K562 (cell line): ENCODE measurements around the gene AKT2. TPM values are rescaled to one million over a fixed set of nuclear protein-coding genes. Genes with fewer than 3 reads are reported as not detected.

Experiments used
- ATAC-seq: fragments of 200-7000 bp; cut with Tn5 transposase; 3 replicates; pipeline ENCODE4 v1.9.1; 2020; ENCODE audit warnings: moderate library complexity
- BruUV-seq: library from RNA; stranded (reverse); fragments of 400-500 nt; replicated peaks from 2 replicates; lab custom pipeline; 2021; lab: Mats Ljungman, UMichigan
- CTCF ChIA-PET: fragments of 300-600 bp; formaldehyde crosslinking; extraction: SDS; loops from one replicate; lab custom pipeline; 2021; ENCODE audit warnings: low intra/inter-chr PET ratio; lab: Yijun Ruan, JAX
- POLR2A ChIA-PET: fragments of 300-600, 350-650 bp; sonication (Branson Sonifier 250); formaldehyde crosslinking; extraction: SDS; loops from one replicate; lab custom pipeline; 2021; ENCODE audit warnings: antibody characterized with exemption, inconsistent platforms; lab: Yijun Ruan, JAX
- DNase-seq, 4 experiments: peaks; one replicate each; pipeline versions ENCODE4 v3.0.0 to v3.0.0-alpha.2; 2011 to 2018; ENCODE audit warnings: low spot score in 3 of 4, mixed read lengths in 3 of 4; ENCODE audit errors: extremely low read depth in 1 of 4
- FAIRE-seq: peaks from 2 replicates; lab custom pipeline; 2011; peaks lifted over from hg19 to GRCh38; lab: Jason Lieb, UNC
- H2AFZ ChIP-seq: 2 replicates; pipeline ENCODE4 v1.6.0; 2011; ENCODE audit warnings: low read depth, low read length, control low read depth, inconsistent platforms
- H3K27ac ChIP-seq: fragments of 200-600 bp; 3 replicates; pipeline ENCODE4 v1.8.0; 2011; ENCODE audit warnings: low read depth, mild to moderate bottlenecking, control low read depth, inconsistent platforms, low read length, moderate library complexity, mixed read lengths; ENCODE audit errors: extremely low read depth
- H3K27me3 ChIP-seq, 2 experiments: fragments of 300-600 bp in 1 of 2; 2 replicates in 1 of 2; 3 replicates in 1 of 2; pipeline versions ENCODE4 v1.6.0 to v1.8.0; 2011; ENCODE audit warnings: inconsistent platforms in 2 of 2, low read length in 2 of 2, mild to moderate bottlenecking in 1 of 2, mixed read lengths in 1 of 2, moderate library complexity in 1 of 2; ENCODE audit not compliant: control insufficient read depth in 2 of 2, insufficient read depth in 2 of 2
- H3K36me3 ChIP-seq: fragments of 300-600 bp; 3 replicates; pipeline ENCODE4 v1.8.0; 2011; ENCODE audit warnings: mild to moderate bottlenecking, low read length, inconsistent platforms; ENCODE audit not compliant: control insufficient read depth, insufficient read depth
- H3K4me1 ChIP-seq, 2 experiments: fragments of 200-600 bp in 1 of 2; replicated peaks in 1 of 2; 2 replicates in 1 of 2; 3 replicates in 1 of 2; pipeline versions ENCODE4 v1.5.1 to v1.8.0; 2011; ENCODE audit warnings: inconsistent platforms in 2 of 2, low read length in 2 of 2, mild to moderate bottlenecking in 1 of 2, mixed read lengths in 1 of 2, moderate library complexity in 1 of 2; ENCODE audit not compliant: control insufficient read depth in 2 of 2, insufficient read depth in 2 of 2
- H3K4me2 ChIP-seq: 2 replicates; pipeline ENCODE4 v1.6.1; 2011; ENCODE audit warnings: low read length, control low read depth, inconsistent platforms, mixed read lengths; ENCODE audit not compliant: insufficient read depth
- H3K4me3 ChIP-seq: fragments of 200-600 bp; sonication (generic), shearing (Covaris generic); 2 replicates; pipeline ENCODE4 v1.5.1; 2016; ENCODE audit warnings: control low read depth, inconsistent platforms
- H3K79me2 ChIP-seq: fragments of 200-600 bp; 3 replicates; pipeline ENCODE4 v1.8.0; 2011; ENCODE audit warnings: low read length, inconsistent platforms; ENCODE audit not compliant: control insufficient read depth, insufficient read depth
- H3K9ac ChIP-seq, 2 experiments: 2 replicates each; pipeline versions ENCODE4 v1.6.0 to v1.6.1; 2011; ENCODE audit warnings: low read depth in 2 of 2, low read length in 2 of 2, control low read depth in 1 of 2, inconsistent platforms in 1 of 2, mild to moderate bottlenecking in 1 of 2, mixed read lengths in 1 of 2; ENCODE audit not compliant: insufficient read depth in 1 of 2
- H3K9me1 ChIP-seq: one replicate; pipeline ENCODE4 v1.6.0; 2011; ENCODE audit warnings: inconsistent platforms, mild to moderate bottlenecking, low read length, moderate library complexity; ENCODE audit not compliant: control insufficient read depth, insufficient read depth
- H3K9me3 ChIP-seq: replicated peaks from 2 replicates; pipeline ENCODE4 v1.5.1; 2011; ENCODE audit warnings: low read depth, low read length, inconsistent platforms; ENCODE audit not compliant: control insufficient read depth, insufficient read depth
- H4K20me1 ChIP-seq: replicated peaks from 2 replicates; pipeline ENCODE4 v1.6.1; 2011; ENCODE audit warnings: low read length, inconsistent platforms, mixed read lengths; ENCODE audit not compliant: control insufficient read depth, insufficient read depth
- CBFB ChIP-seq: sonication (generic); formaldehyde crosslinking; IDR thresholded peaks from 2 replicates; pipeline ENCODE4 v1.4.0; 2020; ENCODE audit warnings: mild to moderate bottlenecking, missing genetic modification reagents
- ESRRA ChIP-seq: fragments of 450-650 bp; IDR thresholded peaks from 2 replicates; pipeline ENCODE4 v1.6.1; 2014; ENCODE audit warnings: low read depth, mild to moderate bottlenecking, moderate library complexity, borderline replicate concordance
- FOXK2 ChIP-seq, 2 experiments: fragments of 450-650 bp; IDR thresholded peaks in 1 of 2; conservative IDR thresholded peaks in 1 of 2; 2 replicates each; pipeline ENCODE4 v1.6.1; 2016; ENCODE audit warnings: low read depth in 2 of 2, mild to moderate bottlenecking in 1 of 2
- MTF1 ChIP-seq: fragments of 250-450 bp; sonication (Bioruptor Pico); IDR thresholded peaks from 2 replicates; pipeline ENCODE4 v1.9.0; 2021; ENCODE audit warnings: moderate library complexity, mild to moderate bottlenecking, inconsistent platforms, borderline replicate concordance
- POLR2G ChIP-seq: fragments of 200-400 bp; formaldehyde crosslinking; IDR thresholded peaks from 2 replicates; pipeline ENCODE4 v1.6.1; 2017; ENCODE audit warnings: low read depth, mild to moderate bottlenecking, antibody characterized with exemption, low read length, moderate library complexity
- RBFOX2 ChIP-seq: fragments of 200-400 bp; formaldehyde crosslinking; IDR thresholded peaks from 2 replicates; pipeline ENCODE4 v1.6.1; 2017; ENCODE audit warnings: low read depth, mild to moderate bottlenecking, low read length, moderate library complexity
- SMARCE1 ChIP-seq: fragments of 450-650 bp; IDR thresholded peaks from 2 replicates; pipeline ENCODE4 v1.7.1; 2016; ENCODE audit warnings: mild to moderate bottlenecking
- SPI1 ChIP-seq: IDR thresholded peaks from 2 replicates; pipeline ENCODE4 v1.6.1; 2011; ENCODE audit warnings: low read depth, low read length, control low read depth, borderline replicate concordance
- TAF1 ChIP-seq: IDR thresholded peaks from 2 replicates; pipeline ENCODE4 v1.6.1; 2011; ENCODE audit warnings: mild to moderate bottlenecking, low read length, moderate library complexity; ENCODE audit not compliant: insufficient read depth, control insufficient read depth, severe bottlenecking; ENCODE audit errors: extremely low read depth
- YY1 ChIP-seq, 3 experiments: IDR thresholded peaks; 2 replicates each; pipeline ENCODE4 v1.6.1; 2011; ENCODE audit warnings: low read length in 2 of 3, mild to moderate bottlenecking in 2 of 3, moderate library complexity in 2 of 3, borderline replicate concordance in 1 of 3, control low read depth in 1 of 3, low read depth in 1 of 3; ENCODE audit not compliant: insufficient read depth in 3 of 3, insufficient replicate concordance in 2 of 3, control insufficient read depth in 1 of 3, insufficient read length in 1 of 3; ENCODE audit errors: extremely low read depth in 1 of 3
- ZKSCAN8 ChIP-seq: fragments of 200-800 bp; sonication (Bioruptor generic); IDR thresholded peaks from 2 replicates; pipeline ENCODE4 v1.6.1; 2016; ENCODE audit warnings: missing genetic modification characterization, missing compliant biosample characterization
- ZNF121 ChIP-seq: sonication (generic); formaldehyde crosslinking; conservative IDR thresholded peaks from 2 replicates; pipeline ENCODE4 v1.8.0; 2022; ENCODE audit warnings: missing genetic modification reagents
- ZNF175 ChIP-seq: fragments of 200-800 bp; sonication (Bioruptor generic); IDR thresholded peaks from 2 replicates; pipeline ENCODE4 v1.6.1; 2016; ENCODE audit warnings: low read depth, mild to moderate bottlenecking, missing genetic modification characterization, missing compliant biosample characterization
- ZNF507 ChIP-seq: conservative IDR thresholded peaks from 2 replicates; pipeline ENCODE4 v1.6.1; 2017; ENCODE audit warnings: missing genetic modification characterization, missing compliant biosample characterization
- ZNF766 ChIP-seq: fragments of 200-800 bp; sonication (Bioruptor generic); conservative IDR thresholded peaks from 2 replicates; pipeline ENCODE4 v1.6.1; 2016; ENCODE audit warnings: missing genetic modification characterization, missing compliant biosample characterization
- ZNF785 ChIP-seq: fragments of 250-450 bp; sonication (Bioruptor Pico); IDR thresholded peaks from 2 replicates; pipeline ENCODE4 v1.4.0; 2020; ENCODE audit warnings: mild to moderate bottlenecking
- WGBS: fragments of 100-300 bp; shearing (Covaris generic); methylation state at CpG from one replicate; pipeline ENCODE4 v1.1.6; 2016; ENCODE audit warnings: low coverage, mixed read lengths; ENCODE audit not compliant: insufficient coverage; ENCODE audit errors: missing lambda C conversion rate; 5-methylcytosine and 5-hydroxymethylcytosine counted together
- in situ Hi-C: fragments of 300-500 bp; cut with MboI; formaldehyde crosslinking; loops from 4 replicates; pipeline ENCODE4 v1.15.0; 2018; ENCODE audit warnings: inconsistent platforms, mixed read lengths
- intact Hi-C: fragments of 100-400 bp; cut with micrococcal nuclease; formaldehyde crosslinking; loops from 2 replicates; pipeline ENCODE4 v1.14.2; 2022
- polyA plus RNA-seq, 8 experiments: library from polyadenylated mRNA; depleted of rRNA in 4 of 8; stranded (reverse) in 5 of 8; unstranded in 3 of 8; fragments of >200 nt; fragmentation: Nextera tagmentation in 2 of 8; fragmentation: Illumina TruSeq in 1 of 8; extraction: Ambion mirVana in 2 of 8; extraction: Trizol in 1 of 8; gene quantifications; 2 replicates each; pipeline versions ENCODE4 v1.2.1 to v1.2.3, GENCODE V29; 2011 to 2014; ENCODE audit warnings: inconsistent platforms in 1 of 8, missing spikeins in 1 of 8
- total RNA-seq, 7 experiments: library from RNA; depleted of rRNA in 6 of 7; stranded (reverse); fragments of >200 nt in 6 of 7; fragmentation: Illumina TruSeq in 2 of 7; extraction: Trizol in 2 of 7; gene quantifications; 2 replicates each; pipeline versions ENCODE4 v1.2.1 to v1.2.3, GENCODE V29; 2011 to 2021; ENCODE audit warnings: low replicate concordance in 1 of 7
- TF ChIP-seq, protein P1 (sequence below), 3 experiments: fragments of 200-800 bp in 1 of 3; sonication (Bioruptor generic) in 1 of 3; sonication (generic) in 1 of 3; formaldehyde crosslinking in 1 of 3; IDR thresholded peaks; 2 replicates each; pipeline versions ENCODE4 v1.6.1 to v1.8.0; 2016 to 2022; ENCODE audit warnings: mild to moderate bottlenecking in 2 of 3, missing compliant biosample characterization in 2 of 3, missing genetic modification characterization in 2 of 3, missing genetic modification reagents in 1 of 3
- TF ChIP-seq, protein P2 (sequence below): sonication (generic); formaldehyde crosslinking; IDR thresholded peaks from 2 replicates; pipeline ENCODE4 v1.8.0; 2022; ENCODE audit warnings: missing genetic modification reagents, mild to moderate bottlenecking, moderate library complexity, borderline replicate concordance

Gene AKT2
- total and polyA plus RNA-seq, 9 of the 15 experiments (the other 6 are each of a cell fraction or from before 2014, with no cell fraction given), result 1.1 to 132 (median 67.7) TPM

DNA sequence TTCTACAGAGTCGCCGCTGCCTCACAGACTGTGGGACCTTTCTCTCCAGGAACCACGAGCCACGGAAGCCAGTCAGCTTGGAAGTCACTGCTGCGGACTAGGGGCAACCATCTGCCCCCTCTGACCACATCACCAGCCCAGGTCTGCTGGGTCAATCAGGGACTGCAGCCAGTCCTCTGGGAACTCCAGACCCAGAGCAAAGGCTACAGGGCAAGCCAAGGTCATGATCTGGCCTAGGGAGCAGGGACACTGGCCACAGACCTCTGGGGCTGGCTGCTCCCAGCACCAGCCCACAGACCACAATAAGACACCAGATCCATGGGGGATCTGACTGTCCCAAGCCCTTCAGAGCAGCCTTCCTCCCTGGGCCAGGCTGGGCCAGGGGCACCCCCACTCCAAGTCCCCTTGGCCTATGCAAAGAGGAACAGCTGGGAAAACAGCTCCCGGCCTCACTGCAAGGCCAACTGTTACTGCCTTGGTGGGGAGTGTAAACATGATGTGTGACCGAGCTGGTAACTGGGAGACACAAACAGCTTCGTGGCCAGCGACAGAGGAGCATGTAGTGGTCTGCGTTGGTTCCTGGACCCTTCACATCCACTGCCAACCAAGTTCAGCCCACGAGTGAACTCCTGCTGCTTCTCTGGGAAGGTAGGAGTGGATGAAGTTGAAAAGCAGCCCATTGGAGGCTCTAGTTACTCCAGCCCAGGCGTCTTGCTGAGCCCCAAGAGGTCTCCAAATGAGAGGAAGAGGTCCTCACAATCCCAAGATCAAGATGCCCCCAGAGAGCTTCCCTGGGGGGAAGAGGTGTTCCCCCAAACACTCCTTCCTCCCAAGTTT is 1.5 kb downstream of the AKT2 start:
- peak overlapping the region; percentile 94 for H3K27ac ChIP-seq
- peak in 1 of 4 experiments; percentile 19 for DNase-seq
- in situ Hi-C loops (no loop called here), intact Hi-C loops (no loop called here)
- H2AFZ ChIP-seq, result no peak overlapping the region
- H3K9me1 ChIP-seq, result no peaks in the 10 kb centered on the region
- ATAC-seq, result no peak
- no peaks in the 10 kb centered on the region; the same call in 1 of the 2 replicates for H4K20me1 ChIP-seq
- H3K9me3 ChIP-seq, result no peaks in the 10 kb centered on the region
- peak overlapping the region; percentile 83 for H3K4me3 ChIP-seq
- H3K4me2 ChIP-seq, result peak overlapping the region; percentile 99
- H3K27me3 ChIP-seq, result no peaks in the 10 kb centered on the region
- H3K79me2 ChIP-seq, result peaks cover 65% of the 10 kb centered on the region
- no TSS peak for BruUV-seq
- FAIRE-seq, result peak; percentile 23
- 15% methylated on average over 12 of the region's 12 CpGs for WGBS
- peaks cover 43 to 47% of the 10 kb centered on the region in 2 experiments for H3K4me1 ChIP-seq
- peak overlapping the region; percentile 91 to 94 for H3K9ac ChIP-seq
- H3K36me3 ChIP-seq, result peaks cover 43% of the 10 kb centered on the region
- POLR2A ChIA-PET, result interaction anchor here (0.6 to 2.7 kb wide), 5 partner anchors 9 to 1951 kb away, joined by 3 to 14 read pairs (median 3); no protein-coding TSS in a partner anchor
- CTCF ChIA-PET, result no interaction called here
- TF ChIP-seq SMARCE1 (no peak), ZNF121 (no peak), ESRRA (0 out of 2 replicates have a peak, but pooled peaks have one; percentile 40), POLR2G (peak; percentile 42), CBFB (CRISPR knock-in tag) (peak; percentile 74; the same call in 1 of the 2 replicates), MTF1 (no peak), FOXK2 (conservative IDR thresholded peaks at IDR 0.05 in 1 of 2, IDR thresholded peaks at IDR 0.05 in 1 of 2; ENCODE audit: low read depth in 2 of 2) (peak; percentile 57 to 65; a peak in 2 of 4 replicates), ZKSCAN8 (CRISPR knock-in tag) (no peak), ZNF785 (no peak), ZNF507 (no peak), RBFOX2 (peak; percentile 61; the same call in 1 of the 2 replicates), ZNF766 (CRISPR knock-in tag) (no peak), ZNF175 (CRISPR knock-in tag) (no peak), TAF1 (peak; percentile 11), YY1 (IDR thresholded peaks at IDR 0.05; ENCODE audit: borderline replicate concordance in 1 of 3, control insufficient read depth in 1 of 3, extremely low read depth in 1 of 3, insufficient read depth in 3 of 3, insufficient read length in 1 of 3, insufficient replicate concordance in 2 of 3, low read depth in 1 of 3, low read length in 2 of 3) (no peak), SPI1 (peak; percentile 9; the same call in 1 of the 2 replicates)
- TF ChIP-seq, protein P1, sequence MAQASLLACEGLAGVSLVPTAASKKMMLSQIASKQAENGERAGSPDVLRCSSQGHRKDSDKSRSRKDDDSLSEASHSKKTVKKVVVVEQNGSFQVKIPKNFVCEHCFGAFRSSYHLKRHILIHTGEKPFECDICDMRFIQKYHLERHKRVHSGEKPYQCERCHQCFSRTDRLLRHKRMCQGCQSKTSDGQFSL (CRISPR knock-in tag; IDR thresholded peaks at IDR 0.05), result peak; percentile 42; the same call in 1 of the 2 replicates
- TF ChIP-seq, protein P1 (tag; IDR thresholded peaks at IDR 0.05), result no peak
- TF ChIP-seq, protein P2, sequence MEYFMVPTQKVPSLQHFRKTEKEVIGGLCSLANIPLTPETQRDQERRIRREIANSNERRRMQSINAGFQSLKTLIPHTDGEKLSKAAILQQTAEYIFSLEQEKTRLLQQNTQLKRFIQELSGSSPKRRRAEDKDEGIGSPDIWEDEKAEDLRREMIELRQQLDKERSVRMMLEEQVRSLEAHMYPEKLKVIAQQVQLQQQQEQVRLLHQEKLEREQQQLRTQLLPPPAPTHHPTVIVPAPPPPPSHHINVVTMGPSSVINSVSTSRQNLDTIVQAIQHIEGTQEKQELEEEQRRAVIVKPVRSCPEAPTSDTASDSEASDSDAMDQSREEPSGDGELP (CRISPR knock-in tag), result peak; percentile 55; the same call in 1 of the 2 replicates
